NAMALWA (cell line): ENCODE measurements around the gene NCAM2.

ENCODE experiments used
- DNase-seq: peaks from one replicate; pipeline ENCODE4 v3.0.0-alpha.2; 2015; ENCODE audit warnings: low spot score

The NCAM2 gene

GRCh38 chr21:21028275-21028820, 30.1 kb downstream of the NCAM2 start:
- no peak for DNase-seq

- no peak for DNase-seq
Observed at GRCh38 chr21:21029164-21029563, 31.0 kb downstream of the NCAM2 start.

GRCh38 chr21:21030311-21030710, 32.1 kb downstream of the NCAM2 start:
- no peak for DNase-seq

- DNase-seq, result no peak
Observed at GRCh38 chr21:21034036-21034435, 35.8 kb downstream of the NCAM2 start.

GRCh38 chr21:21039624-21040170, 41.5 kb downstream of the NCAM2 start:
- DNase-seq, result no peak

- DNase-seq, result no peak
Observed at GRCh38 chr21:21045518-21045917, 47.3 kb downstream of the NCAM2 start.

- no peak for DNase-seq
Observed at GRCh38 chr21:21046063-21046462, 47.9 kb downstream of the NCAM2 start.

- no peak for DNase-seq
Observed at GRCh38 chr21:21051109-21052055, 53.2 kb downstream of the NCAM2 start.

- DNase-seq, result no peak
Observed at GRCh38 chr21:21052672-21053071, 54.5 kb downstream of the NCAM2 start.

- no peak for DNase-seq
Observed at GRCh38 chr21:21057349-21058062, 59.3 kb downstream of the NCAM2 start.

- DNase-seq, result no peak
Observed at GRCh38 chr21:21063828-21064227, 65.6 kb downstream of the NCAM2 start.

- no peak for DNase-seq
Observed at GRCh38 chr21:21064353-21064752, 66.1 kb downstream of the NCAM2 start.

- DNase-seq, result no peak
Observed at GRCh38 chr21:21067375-21067774, 69.2 kb downstream of the NCAM2 start.

- no peak for DNase-seq
Observed at GRCh38 chr21:21074305-21074704, 76.1 kb downstream of the NCAM2 start.

- no peak for DNase-seq
Observed at GRCh38 chr21:21076051-21076450, 77.8 kb downstream of the NCAM2 start.

- DNase-seq, result no peak
Observed at GRCh38 chr21:21076491-21076890, 78.3 kb downstream of the NCAM2 start.

- no peak for DNase-seq
Observed at GRCh38 chr21:21079646-21080045, 81.4 kb downstream of the NCAM2 start.

- DNase-seq, result no peak
Observed at GRCh38 chr21:21084179-21084578, 86.0 kb downstream of the NCAM2 start.

- no peak for DNase-seq
Observed at GRCh38 chr21:21085206-21085605, 87.0 kb downstream of the NCAM2 start.

GRCh38 chr21:21096956-21097355, 98.7 kb downstream of the NCAM2 start:
- no peak for DNase-seq

GRCh38 chr21:21097466-21097865, 99.3 kb downstream of the NCAM2 start:
- DNase-seq, result no peak

GRCh38 chr21:21101911-21102310, 103.7 kb downstream of the NCAM2 start:
- DNase-seq, result peak; percentile 67

GRCh38 chr21:21102896-21103295, 104.7 kb downstream of the NCAM2 start:
- no peak for DNase-seq
